ENCODE results near the gene CTBP1.

Gene CTBP1

DNA sequence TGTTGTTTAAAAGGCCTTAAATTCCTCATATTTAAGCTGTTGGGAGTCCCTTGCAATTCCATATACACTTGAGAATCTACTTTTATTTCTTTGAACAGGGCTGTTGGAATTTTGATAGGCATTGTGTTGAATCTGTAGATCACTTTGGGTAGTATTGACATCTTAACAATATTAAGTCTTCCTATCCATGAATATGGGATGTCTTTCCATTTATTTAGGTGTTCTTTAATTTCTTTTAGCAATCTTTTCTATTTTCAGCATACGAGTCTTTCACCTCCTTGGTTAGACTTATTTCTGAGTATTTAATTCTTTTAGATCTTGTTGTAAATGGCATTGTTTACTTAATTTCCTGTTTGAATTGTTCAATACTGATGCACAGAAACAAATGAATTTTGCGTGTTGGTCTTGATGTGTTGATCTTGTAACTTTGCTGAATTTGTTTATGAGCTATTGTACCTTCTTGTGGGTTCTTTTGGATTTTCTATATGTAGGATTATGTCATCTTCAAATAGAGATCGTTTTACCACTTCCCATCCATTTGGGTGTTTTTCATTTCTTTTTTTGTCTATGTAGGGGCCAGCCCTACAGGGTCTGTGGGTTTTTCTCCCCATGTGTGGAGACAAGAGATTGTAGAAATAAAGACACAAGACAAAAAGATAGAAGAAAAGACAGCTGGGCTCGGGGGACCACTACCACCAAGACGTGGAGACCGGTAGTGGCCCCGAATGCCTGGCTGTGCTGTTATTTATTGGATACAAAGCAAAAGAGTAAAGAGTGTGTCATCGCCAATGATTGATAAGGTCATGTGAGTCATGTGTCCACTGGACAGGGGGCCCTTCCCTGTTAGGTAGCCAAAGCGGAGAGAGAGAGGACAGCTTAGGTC lies 18.2 kb upstream of the CTBP1 start:
- no peak for DNase-seq (ENCODE audit: low read depth)
- TF ChIP-seq, protein P1, sequence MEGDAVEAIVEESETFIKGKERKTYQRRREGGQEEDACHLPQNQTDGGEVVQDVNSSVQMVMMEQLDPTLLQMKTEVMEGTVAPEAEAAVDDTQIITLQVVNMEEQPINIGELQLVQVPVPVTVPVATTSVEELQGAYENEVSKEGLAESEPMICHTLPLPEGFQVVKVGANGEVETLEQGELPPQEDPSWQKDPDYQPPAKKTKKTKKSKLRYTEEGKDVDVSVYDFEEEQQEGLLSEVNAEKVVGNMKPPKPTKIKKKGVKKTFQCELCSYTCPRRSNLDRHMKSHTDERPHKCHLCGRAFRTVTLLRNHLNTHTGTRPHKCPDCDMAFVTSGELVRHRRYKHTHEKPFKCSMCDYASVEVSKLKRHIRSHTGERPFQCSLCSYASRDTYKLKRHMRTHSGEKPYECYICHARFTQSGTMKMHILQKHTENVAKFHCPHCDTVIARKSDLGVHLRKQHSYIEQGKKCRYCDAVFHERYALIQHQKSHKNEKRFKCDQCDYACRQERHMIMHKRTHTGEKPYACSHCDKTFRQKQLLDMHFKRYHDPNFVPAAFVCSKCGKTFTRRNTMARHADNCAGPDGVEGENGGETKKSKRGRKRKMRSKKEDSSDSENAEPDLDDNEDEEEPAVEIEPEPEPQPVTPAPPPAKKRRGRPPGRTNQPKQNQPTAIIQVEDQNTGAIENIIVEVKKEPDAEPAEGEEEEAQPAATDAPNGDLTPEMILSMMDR (IDR thresholded peaks at IDR 0.05; ENCODE audit: low read length, missing control alignments): no peak
- no peak overlapping the region for H3K4me3 ChIP-seq (replicated peaks; ENCODE audit: low read depth, low read length)

DNA sequence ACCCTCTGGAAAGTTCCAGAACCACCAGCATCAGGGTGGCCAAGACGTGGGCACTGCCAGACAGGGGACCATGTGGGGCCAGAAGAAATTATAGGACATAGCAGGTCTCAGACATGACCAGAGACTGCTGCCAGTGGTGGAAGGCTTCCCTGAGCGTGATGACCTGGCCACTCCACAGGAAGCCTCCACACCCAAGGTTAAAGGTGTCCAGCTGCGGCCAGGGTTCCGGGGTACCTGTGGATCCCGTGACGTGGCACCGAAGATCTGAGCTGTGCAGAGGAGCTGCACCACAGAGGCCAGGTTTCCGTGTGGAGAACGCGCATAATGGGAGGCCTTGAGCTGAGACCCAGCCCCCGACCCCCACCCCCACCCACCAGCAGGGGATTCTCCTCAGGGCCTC lies 16.4 kb upstream of the CTBP1 start:
- no peak overlapping the region for H3K4me3 ChIP-seq (replicated peaks; ENCODE audit: low read depth, low read length)
- no peak for DNase-seq (ENCODE audit: low read depth)
- TF ChIP-seq, protein P1 (IDR thresholded peaks at IDR 0.05; ENCODE audit: low read length, missing control alignments): no peak

DNA sequence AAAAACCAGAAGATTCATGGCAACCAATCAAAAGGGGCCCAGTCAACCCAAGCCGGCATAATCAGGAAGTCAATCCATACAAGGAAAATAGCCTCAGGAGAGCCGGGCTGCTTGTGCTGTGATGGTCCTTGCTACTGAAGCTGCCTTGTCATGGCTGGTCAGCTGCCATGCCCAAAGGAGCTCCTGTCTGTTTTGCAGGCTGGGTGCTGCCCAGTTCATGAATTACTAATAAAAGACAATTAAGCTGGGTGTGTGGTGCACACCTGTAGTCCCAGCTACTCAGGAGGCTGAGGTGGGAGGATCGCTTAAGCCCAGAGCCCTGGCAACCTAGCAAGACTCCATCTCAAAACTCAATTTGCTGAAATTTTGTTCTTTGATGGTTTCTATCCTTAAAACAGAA lies 16.0 kb upstream of the CTBP1 start:
- TF ChIP-seq, protein P1 (IDR thresholded peaks at IDR 0.05; ENCODE audit: low read length, missing control alignments): no peak
- H3K4me3 ChIP-seq (replicated peaks; ENCODE audit: low read depth, low read length): no peak overlapping the region
- DNase-seq (ENCODE audit: low read depth): no peak

DNA sequence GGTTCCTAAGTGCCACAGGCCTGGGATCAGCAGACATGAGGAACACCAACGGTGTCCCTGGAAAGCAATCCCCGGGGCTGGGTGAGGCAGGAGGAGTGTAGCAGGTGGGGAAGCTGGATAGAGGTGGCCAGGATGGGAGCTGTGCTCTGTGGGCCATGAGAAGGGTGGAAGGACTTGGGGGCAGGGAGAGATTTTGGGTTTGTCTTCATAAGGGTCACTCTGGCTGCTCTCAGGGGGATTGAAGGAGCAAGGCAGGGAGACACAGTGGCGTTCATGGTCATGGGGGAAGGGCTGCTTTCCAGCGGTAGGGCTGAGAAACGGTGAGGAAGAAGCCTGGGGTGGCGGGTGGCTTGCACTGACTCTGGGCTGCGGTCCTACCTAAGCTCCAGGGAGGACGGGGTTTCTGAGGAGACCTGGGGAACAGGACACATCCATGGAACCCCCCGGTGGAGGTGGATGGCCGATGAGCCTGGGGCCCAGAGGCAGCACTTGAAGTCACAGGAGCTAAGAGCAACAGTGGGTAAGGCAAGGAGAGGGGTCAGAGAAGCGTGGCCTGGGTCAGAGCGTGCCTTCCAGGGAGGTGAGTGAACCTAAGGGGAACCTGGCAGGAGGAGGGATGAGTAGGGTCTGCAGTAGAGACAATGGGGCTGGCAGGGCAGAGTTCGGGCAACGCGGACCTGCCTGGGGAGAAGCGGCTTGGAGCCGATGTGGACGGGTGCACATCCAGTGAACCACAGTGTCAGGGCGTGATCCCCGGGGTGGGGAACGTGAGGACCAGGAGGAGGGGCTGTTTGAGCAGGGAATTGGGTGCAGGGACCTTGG lies 12.4 kb upstream of the CTBP1 start:
- TF ChIP-seq, protein P1 (IDR thresholded peaks at IDR 0.05; ENCODE audit: low read length, missing control alignments): no peak
- no peak for DNase-seq (ENCODE audit: low read depth)
- no peak overlapping the region for H3K4me3 ChIP-seq (replicated peaks; ENCODE audit: low read depth, low read length)

DNA sequence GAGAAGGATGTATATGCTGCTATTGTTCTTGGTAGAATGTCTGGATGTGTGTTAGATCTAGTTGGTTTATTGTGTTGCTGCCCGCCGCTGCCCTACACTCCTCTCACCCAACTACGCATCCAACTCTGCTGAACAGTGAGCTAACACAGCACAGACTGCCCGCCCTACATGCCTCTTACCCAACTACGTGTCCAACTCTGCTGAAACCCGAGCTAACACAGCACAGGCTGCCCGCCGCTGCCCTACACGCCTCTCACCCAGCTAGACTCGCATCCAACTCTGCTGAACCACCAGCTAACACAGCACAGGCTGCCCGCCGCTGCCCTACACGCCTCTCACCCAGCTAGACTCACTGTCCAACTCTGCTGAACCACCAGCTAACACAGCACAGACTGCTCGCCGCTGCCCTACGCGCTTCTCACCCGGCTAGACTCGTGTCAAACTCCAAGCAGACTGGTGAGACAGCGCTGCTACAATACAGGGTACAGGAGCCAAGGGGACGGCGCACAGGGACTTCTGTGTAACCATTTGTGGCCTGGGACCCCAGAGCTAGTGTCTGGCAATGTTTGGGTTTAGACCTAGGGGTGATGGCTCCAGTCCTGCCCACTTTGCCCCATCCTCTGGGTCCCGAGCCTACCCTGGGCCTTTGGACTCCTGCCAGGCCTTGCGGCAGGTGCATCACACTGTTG lies 11.6 kb upstream of the CTBP1 start:
- TF ChIP-seq, protein P1 (IDR thresholded peaks at IDR 0.05; ENCODE audit: low read length, missing control alignments): no peak
- no peak overlapping the region for H3K4me3 ChIP-seq (replicated peaks; ENCODE audit: low read depth, low read length)
- DNase-seq (ENCODE audit: low read depth): no peak

DNA sequence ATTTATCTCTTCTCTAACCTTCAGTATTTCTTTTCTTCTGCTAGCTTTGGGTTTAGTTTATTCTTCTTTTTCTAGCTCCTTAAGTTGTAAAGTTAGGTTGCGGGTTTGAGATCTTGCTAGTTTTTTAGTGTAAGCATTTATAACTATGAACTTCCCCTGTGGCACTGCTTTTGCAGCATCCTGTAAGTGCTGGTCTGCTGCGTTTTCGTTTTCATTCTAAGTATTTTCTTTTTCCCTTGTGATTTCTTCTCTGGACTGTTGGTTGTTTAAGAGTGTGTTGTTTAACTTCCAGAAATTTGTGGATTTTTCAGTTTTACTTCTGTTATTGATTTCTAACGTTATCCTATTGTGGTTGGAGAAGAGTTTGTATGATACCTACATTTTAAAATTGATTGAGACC lies 11.0 kb upstream of the CTBP1 start:
- DNase-seq (ENCODE audit: low read depth): no peak
- no peak overlapping the region for H3K4me3 ChIP-seq (replicated peaks; ENCODE audit: low read depth, low read length)
- TF ChIP-seq, protein P1 (IDR thresholded peaks at IDR 0.05; ENCODE audit: low read length, missing control alignments): no peak

Data from fibroblast of pulmonary artery (primary cell).